IMR-90 (cell line): ENCODE results near the gene STK17A. TPM values are rescaled to one million over a fixed set of nuclear protein-coding genes. Genes with fewer than 3 reads are reported as not detected.

Source experiments
- ATAC-seq: fragments of 200-7000 bp; cut with Tn5 transposase; 2 replicates; pipeline ENCODE4 v1.9.1; 2020; ENCODE audit warnings: low read depth, mild to moderate bottlenecking, moderate library complexity
- BruUV-seq: library from RNA; stranded (reverse); fragments of 400-500 nt; replicated peaks from 2 replicates; lab custom pipeline; 2021; lab: Mats Ljungman, UMichigan
- CTCF ChIA-PET: fragments of 300-600 bp; formaldehyde crosslinking; extraction: SDS; loops from one replicate; lab custom pipeline; 2021; ENCODE audit warnings: antibody characterized with exemption; lab: Yijun Ruan, JAX
- POLR2A ChIA-PET: fragments of 300-600 bp; sonication (Branson Sonifier 250); formaldehyde crosslinking; loops from one replicate; lab custom pipeline; 2022; ENCODE audit warnings: antibody characterized with exemption; ENCODE audit not compliant: unreplicated experiment; lab: Charles Lee
- DNase-seq: peaks from one replicate; pipeline ENCODE4 v3.0.0; 2013
- H2AFZ ChIP-seq: replicated peaks from 2 replicates; pipeline ENCODE3; 2013; ENCODE audit warnings: low read length, mild to moderate bottlenecking; ENCODE audit not compliant: poor library complexity
- H2AK5ac ChIP-seq: 2 replicates; pipeline ENCODE4 v1.6.1; 2013; ENCODE audit warnings: low read depth, low read length, inconsistent platforms
- H2AK9ac ChIP-seq: replicated peaks from 2 replicates; pipeline ENCODE3; 2013; ENCODE audit warnings: mild to moderate bottlenecking, low read depth, low read length, moderate library complexity; ENCODE audit not compliant: poor library complexity
- H2BK120ac ChIP-seq: 2 replicates; pipeline ENCODE4 v1.6.1; 2013; ENCODE audit warnings: low read depth, low read length, inconsistent platforms
- H2BK15ac ChIP-seq: 3 replicates; pipeline ENCODE4 v1.6.1; 2013; ENCODE audit warnings: low read depth, low read length, inconsistent platforms
- H2BK20ac ChIP-seq: 2 replicates; pipeline ENCODE4 v1.6.1; 2013; ENCODE audit warnings: low read depth, mild to moderate bottlenecking, inconsistent platforms, low read length, moderate library complexity
- H2BK5ac ChIP-seq: 2 replicates; pipeline ENCODE4 v1.6.1; 2013; ENCODE audit warnings: mild to moderate bottlenecking, low read depth, low read length, inconsistent platforms; ENCODE audit not compliant: poor library complexity, severe bottlenecking
- H3K14ac ChIP-seq: replicated peaks from 2 replicates; pipeline ENCODE4 v1.6.1; 2013; ENCODE audit warnings: low read depth, low read length, inconsistent platforms
- H3K18ac ChIP-seq: 2 replicates; pipeline ENCODE4 v1.6.1; 2013; ENCODE audit warnings: low read depth, low read length, control low read depth
- H3K23ac ChIP-seq: 2 replicates; pipeline ENCODE4 v1.6.1; 2013; ENCODE audit warnings: low read depth, low read length, inconsistent platforms
- H3K27ac ChIP-seq: 2 replicates; pipeline ENCODE4 v1.5.1; 2013; ENCODE audit warnings: mild to moderate bottlenecking, control low read depth, low read length; ENCODE audit not compliant: insufficient read depth
- H3K27me3 ChIP-seq: 2 replicates; pipeline ENCODE4 v1.6.1; 2013; ENCODE audit warnings: low read length; ENCODE audit not compliant: control insufficient read depth, insufficient read depth
- H3K36me3 ChIP-seq: 2 replicates; pipeline ENCODE4 v1.6.1; 2013; ENCODE audit warnings: low read length, mixed read lengths; ENCODE audit not compliant: control insufficient read depth, insufficient read depth
- H3K4ac ChIP-seq: 2 replicates; pipeline ENCODE4 v1.6.1; 2013; ENCODE audit warnings: low read depth, low read length, inconsistent platforms
- H3K4me1 ChIP-seq: 2 replicates; pipeline ENCODE4 v1.6.1; 2013; ENCODE audit warnings: low read length, mixed read lengths; ENCODE audit not compliant: control insufficient read depth, insufficient read depth
- H3K4me2 ChIP-seq: 2 replicates; pipeline ENCODE4 v1.6.1; 2013; ENCODE audit warnings: low read depth, mild to moderate bottlenecking, control low read depth, low read length, moderate library complexity
- H3K4me3 ChIP-seq: 2 replicates; pipeline ENCODE4 v1.5.1; 2013; ENCODE audit warnings: low read depth, mild to moderate bottlenecking, control low read depth, low read length, moderate library complexity; ENCODE audit not compliant: insufficient read depth
- H3K56ac ChIP-seq: 2 replicates; pipeline ENCODE4 v1.6.1; 2013; ENCODE audit warnings: low read length, inconsistent platforms; ENCODE audit not compliant: insufficient read depth; ENCODE audit errors: extremely low read depth
- H3K79me1 ChIP-seq, 2 experiments: 2 replicates each; pipeline ENCODE4 v1.6.1; 2013; ENCODE audit warnings: low read length in 2 of 2, inconsistent platforms in 1 of 2, low read depth in 1 of 2
- H3K9ac ChIP-seq: 2 replicates; pipeline ENCODE4 v1.6.1; 2013; ENCODE audit warnings: low read depth, low read length, control low read depth
- H3K9me1 ChIP-seq: 2 replicates; pipeline ENCODE4 v1.6.1; 2013; ENCODE audit warnings: low read length, inconsistent platforms; ENCODE audit not compliant: insufficient read depth
- H3K9me3 ChIP-seq: 2 replicates; pipeline ENCODE4 v1.6.1; 2013; ENCODE audit warnings: low read length; ENCODE audit not compliant: control insufficient read depth, insufficient read depth
- H4K20me1 ChIP-seq: 2 replicates; pipeline ENCODE4 v1.6.1; 2013; ENCODE audit warnings: low read length, inconsistent platforms; ENCODE audit not compliant: insufficient read depth
- H4K5ac ChIP-seq: 2 replicates; pipeline ENCODE4 v1.6.1; 2013; ENCODE audit warnings: mild to moderate bottlenecking, low read depth, low read length, control low read depth
- H4K8ac ChIP-seq, 2 experiments: 2 replicates each; pipeline ENCODE4 v1.6.1; 2013; ENCODE audit warnings: low read depth in 2 of 2, low read length in 2 of 2, control low read depth in 1 of 2, inconsistent platforms in 1 of 2
- H4K91ac ChIP-seq: 2 replicates; pipeline ENCODE4 v1.6.1; 2013; ENCODE audit warnings: low read depth, low read length, inconsistent platforms; ENCODE audit not compliant: insufficient read depth
- CEBPB ChIP-seq: IDR thresholded peaks from 2 replicates; pipeline ENCODE4 v1.6.1; 2012; ENCODE audit warnings: low read depth, low read length, improper control_type of control experiment
- CTCF ChIP-seq: conservative IDR thresholded peaks from 2 replicates; pipeline ENCODE4 v1.5.1; 2012; ENCODE audit warnings: mild to moderate bottlenecking, low read depth, low read length, improper control_type of control experiment
- NFE2L2 ChIP-seq: fragments of 150-350 bp; IDR thresholded peaks from 2 replicates; pipeline ENCODE4 v1.6.1; 2016; ENCODE audit warnings: low read depth, mild to moderate bottlenecking, low read length
- SMC3 ChIP-seq: fragments of 150-350 bp; IDR thresholded peaks from 2 replicates; pipeline ENCODE4 v1.6.1; 2016; ENCODE audit warnings: low read depth, mild to moderate bottlenecking, antibody characterized with exemption, low read length, moderate library complexity
- USF2 ChIP-seq: fragments of 150-350 bp; IDR thresholded peaks from 2 replicates; pipeline ENCODE4 v1.6.1; 2017; ENCODE audit warnings: mild to moderate bottlenecking, antibody characterized with exemption, low read length, low read depth
- WGBS, 2 experiments: methylation state at CpG; one replicate each; pipeline versions ENCODE4 v1.1.5 to v1.1.7; 2013; ENCODE audit warnings: missing lambda C conversion rate in 2 of 2; ENCODE audit not compliant: insufficient read length in 1 of 2; ENCODE audit errors: extremely low coverage in 2 of 2; 5-methylcytosine and 5-hydroxymethylcytosine counted together
- dilution Hi-C: fragments of 300-500 bp; cut with HindIII; formaldehyde crosslinking; loops from one replicate; pipeline ENCODE4 v1.14.3; 2018; ENCODE audit warnings: low sequenced_read_pairs; ENCODE audit not compliant: unreplicated experiment
- in situ Hi-C: fragments of 300-500 bp; cut with MboI; formaldehyde crosslinking; loops from 3 replicates; pipeline ENCODE4 v1.14.3; 2019; ENCODE audit warnings: low sequenced_read_pairs, inconsistent platforms, mixed read lengths
- intact Hi-C: fragments of 100-400 bp; cut with micrococcal nuclease; formaldehyde crosslinking; loops from 2 replicates; pipeline ENCODE4 v1.10.0; 2022
- polyA plus RNA-seq, 3 experiments: library from polyadenylated mRNA; depleted of rRNA; stranded (reverse); fragments of >200 nt; gene quantifications; 2 replicates each; pipeline ENCODE4 v1.2.3, GENCODE V29; 2012; ENCODE audit warnings: low replicate concordance in 1 of 3
- total RNA-seq: library from RNA; depleted of rRNA; stranded (reverse); fragments of >200 nt; gene quantifications from 2 replicates; pipeline ENCODE4 v1.2.3, GENCODE V29; 2012

The STK17A gene
- total and polyA plus RNA-seq, 2 of the 4 experiments (the other 2 are of a cell fraction), result 40.5 to 50.5 TPM

DNA sequence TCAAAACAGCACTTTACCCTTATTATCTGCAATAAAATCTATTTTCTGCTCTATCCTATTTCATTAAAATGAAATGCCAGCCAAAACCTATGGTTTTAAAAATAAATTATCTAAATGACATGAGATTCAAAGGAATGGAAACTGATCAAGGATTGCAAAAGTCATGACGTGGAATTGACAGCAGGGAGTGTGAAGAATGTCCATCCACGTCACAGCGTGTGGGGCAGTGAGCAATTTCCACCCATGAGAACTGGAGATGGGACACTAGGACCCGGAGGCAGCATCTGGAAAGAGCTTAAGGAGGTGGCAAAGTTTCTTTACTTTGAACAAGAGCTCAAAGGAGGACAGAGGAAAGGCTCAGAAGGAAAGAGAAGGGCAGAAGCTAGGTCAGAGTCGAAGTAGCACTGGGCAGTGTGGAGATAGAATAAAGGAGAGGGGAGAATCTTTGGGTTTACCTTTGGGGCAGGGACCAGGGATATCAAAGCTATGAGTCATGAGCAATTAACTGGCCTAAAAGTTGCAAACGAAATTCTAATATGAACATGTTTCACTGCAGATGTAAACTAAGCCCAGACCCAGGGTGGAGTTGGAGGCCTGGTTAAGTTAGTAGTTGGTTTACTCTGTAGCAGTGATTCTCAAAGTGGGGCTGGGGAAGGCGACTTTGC is 24.9 kb upstream of the STK17A start:
- Histone ChIP-seq H2AFZ (no peak overlapping the region), H2BK120ac (no peak overlapping the region), H3K27me3 (peaks cover 33% of the 10 kb centered on the region), H4K5ac (no peak overlapping the region), H3K79me1 (no peaks in the 10 kb centered on the region), H2AK5ac (no peak overlapping the region), H3K4ac (no peak overlapping the region), H2AK9ac (no peak overlapping the region), H3K4me2 (no peak overlapping the region), H2BK20ac (peak overlapping the region; percentile 10; the same call in 1 of the 2 replicates), H3K27ac (no peak overlapping the region), H2BK15ac (no peak overlapping the region), H3K4me3 (no peak overlapping the region), H3K23ac (no peak overlapping the region), H3K18ac (no peak overlapping the region), H3K4me1 (no peaks in the 10 kb centered on the region), H3K9me1 (no peaks in the 10 kb centered on the region), H3K9me3 (no peaks in the 10 kb centered on the region), H3K36me3 (no peaks in the 10 kb centered on the region), H4K91ac (no peak overlapping the region), H2BK5ac (no peak overlapping the region), H3K9ac (no peak overlapping the region), H3K14ac (no peak overlapping the region), H4K8ac (no peak overlapping the region), H3K56ac (no peak overlapping the region), H4K20me1 (no peaks in the 10 kb centered on the region)
- intact Hi-C loops (no loop called here), dilution Hi-C loops (no loop called here), in situ Hi-C loops (no loop called here)
- DNase-seq, result no peak
- no TSS peak for BruUV-seq
- TF ChIP-seq SMC3 (no peak), CTCF (no peak), USF2 (no peak), NFE2L2 (no peak), CEBPB (no peak)
- POLR2A ChIA-PET, result no interaction called here
- CTCF ChIA-PET, result interaction anchor here (1.1 kb wide), 1 partner anchor 25 kb away, joined by 3 read pairs; the partner anchor contains the start of gene STK17A
- WGBS, 2 experiments, result 79% methylated on average over 5 of the region's 7 CpGs; no CpG with 5 or more reads in 1 of the 2 experiments
- no peak for ATAC-seq
